Right ventricle myocardium inferior (tissue), 1 donor: ENCODE results near the gene FAT2. TPM values are rescaled to one million over a fixed set of nuclear protein-coding genes. Genes with fewer than 3 reads are reported as not detected.
A peak's percentile ranks its signal among the peaks of the same experiment; 100 is the strongest.

Source experiments
- ATAC-seq: fragments of 200-7000 bp; cut with Tn5 transposase; one replicate; pipeline ENCODE4 v1.9.1; 2020; ENCODE audit warnings: mild to moderate bottlenecking, moderate library complexity
- DNase-seq: peaks from one replicate; pipeline ENCODE4 v3.0.0; 2021; ENCODE audit errors: missing footprints
- intact Hi-C: fragments of 100-400 bp; cut with DNase I; formaldehyde crosslinking; loops from one replicate; pipeline ENCODE4 v1.11.0; 2022
- long read RNA-seq: library from polyadenylated mRNA; unstranded; transcript quantifications from one replicate; pipeline ENCODE4 v2.0.0, GENCODE V29; 2021
- total RNA-seq: library from RNA; stranded (reverse); fragmentation: NEBNext Ultra II Directional; extraction: Animal tissue kit (Norgen Biotek cat#: 25700); gene quantifications from one replicate; pipeline ENCODE4 v1.2.1, GENCODE V29; 2021
- donor health status: DM: no; HTN: yes; CAD: no; lungs with severe emphysema.

FAT2 gene, protein sequence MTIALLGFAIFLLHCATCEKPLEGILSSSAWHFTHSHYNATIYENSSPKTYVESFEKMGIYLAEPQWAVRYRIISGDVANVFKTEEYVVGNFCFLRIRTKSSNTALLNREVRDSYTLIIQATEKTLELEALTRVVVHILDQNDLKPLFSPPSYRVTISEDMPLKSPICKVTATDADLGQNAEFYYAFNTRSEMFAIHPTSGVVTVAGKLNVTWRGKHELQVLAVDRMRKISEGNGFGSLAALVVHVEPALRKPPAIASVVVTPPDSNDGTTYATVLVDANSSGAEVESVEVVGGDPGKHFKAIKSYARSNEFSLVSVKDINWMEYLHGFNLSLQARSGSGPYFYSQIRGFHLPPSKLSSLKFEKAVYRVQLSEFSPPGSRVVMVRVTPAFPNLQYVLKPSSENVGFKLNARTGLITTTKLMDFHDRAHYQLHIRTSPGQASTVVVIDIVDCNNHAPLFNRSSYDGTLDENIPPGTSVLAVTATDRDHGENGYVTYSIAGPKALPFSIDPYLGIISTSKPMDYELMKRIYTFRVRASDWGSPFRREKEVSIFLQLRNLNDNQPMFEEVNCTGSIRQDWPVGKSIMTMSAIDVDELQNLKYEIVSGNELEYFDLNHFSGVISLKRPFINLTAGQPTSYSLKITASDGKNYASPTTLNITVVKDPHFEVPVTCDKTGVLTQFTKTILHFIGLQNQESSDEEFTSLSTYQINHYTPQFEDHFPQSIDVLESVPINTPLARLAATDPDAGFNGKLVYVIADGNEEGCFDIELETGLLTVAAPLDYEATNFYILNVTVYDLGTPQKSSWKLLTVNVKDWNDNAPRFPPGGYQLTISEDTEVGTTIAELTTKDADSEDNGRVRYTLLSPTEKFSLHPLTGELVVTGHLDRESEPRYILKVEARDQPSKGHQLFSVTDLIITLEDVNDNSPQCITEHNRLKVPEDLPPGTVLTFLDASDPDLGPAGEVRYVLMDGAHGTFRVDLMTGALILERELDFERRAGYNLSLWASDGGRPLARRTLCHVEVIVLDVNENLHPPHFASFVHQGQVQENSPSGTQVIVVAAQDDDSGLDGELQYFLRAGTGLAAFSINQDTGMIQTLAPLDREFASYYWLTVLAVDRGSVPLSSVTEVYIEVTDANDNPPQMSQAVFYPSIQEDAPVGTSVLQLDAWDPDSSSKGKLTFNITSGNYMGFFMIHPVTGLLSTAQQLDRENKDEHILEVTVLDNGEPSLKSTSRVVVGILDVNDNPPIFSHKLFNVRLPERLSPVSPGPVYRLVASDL (N-terminal part only)
- not detected for total RNA-seq
- long read RNA-seq: 0 reads

DNA sequence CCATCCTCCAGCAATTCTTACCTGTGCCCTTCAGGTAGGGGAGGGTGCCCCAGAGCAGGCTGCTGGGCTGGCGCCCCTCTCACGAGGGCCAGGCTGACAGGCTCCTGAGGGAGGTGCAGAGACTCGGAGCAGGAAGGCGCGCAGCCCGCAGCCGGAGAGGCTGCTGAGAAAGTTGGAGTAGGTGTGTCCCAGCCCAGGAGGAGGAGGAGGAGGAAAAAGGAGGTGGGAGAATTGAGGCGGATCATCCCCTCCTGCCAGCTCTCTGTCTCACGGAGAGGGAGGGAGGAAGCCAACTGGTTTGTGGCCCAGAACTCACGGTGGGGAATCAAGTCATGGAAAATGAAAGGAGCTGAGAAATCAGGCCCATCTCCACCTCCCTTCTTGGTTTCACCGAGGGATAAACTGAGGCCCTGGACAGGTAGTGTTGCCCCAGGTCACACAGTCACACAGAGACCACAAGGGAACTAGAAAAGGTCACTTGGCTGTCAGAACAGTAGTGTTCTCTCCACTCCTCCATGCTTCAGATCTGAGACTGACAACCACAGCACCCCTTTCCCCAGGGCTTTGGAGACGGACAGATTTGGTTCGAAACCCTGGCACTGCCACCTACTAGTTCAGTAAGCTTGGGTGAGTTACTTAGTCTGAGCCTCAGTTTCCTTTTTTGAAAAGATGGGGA lies at the start of gene FAT2:
FAT2 (minus strand) TSS at position 188 of the 676 bp plus-strand sequence. CDS start 22,400 bp downstream, outside the sequence.
- intact Hi-C loops: no loop called here
- no peak for DNase-seq

DNA sequence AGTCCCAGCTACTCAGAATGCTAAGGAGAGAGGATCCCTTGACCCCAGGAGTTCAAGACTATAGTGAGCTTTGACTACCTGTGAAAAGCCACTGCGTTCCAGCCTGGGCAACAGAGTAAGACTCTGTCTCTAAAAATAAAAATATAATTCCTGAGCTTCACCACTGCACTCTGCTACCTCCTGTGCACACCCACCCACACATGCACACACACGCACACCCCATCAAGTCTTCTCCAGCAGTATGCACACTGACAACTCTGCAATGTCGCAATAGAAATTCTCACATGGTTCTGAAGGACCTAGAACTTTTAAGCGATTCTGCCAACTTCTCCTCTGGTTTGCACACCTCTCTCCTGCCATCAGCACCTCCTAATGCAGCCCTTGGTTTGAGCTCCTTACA lies 47.5 kb upstream of the FAT2 start:
- ATAC-seq: no peak
- intact Hi-C loops: no loop called here

More for the DNA sequence above, at the start of gene FAT2:
- no peak for ATAC-seq

DNA sequence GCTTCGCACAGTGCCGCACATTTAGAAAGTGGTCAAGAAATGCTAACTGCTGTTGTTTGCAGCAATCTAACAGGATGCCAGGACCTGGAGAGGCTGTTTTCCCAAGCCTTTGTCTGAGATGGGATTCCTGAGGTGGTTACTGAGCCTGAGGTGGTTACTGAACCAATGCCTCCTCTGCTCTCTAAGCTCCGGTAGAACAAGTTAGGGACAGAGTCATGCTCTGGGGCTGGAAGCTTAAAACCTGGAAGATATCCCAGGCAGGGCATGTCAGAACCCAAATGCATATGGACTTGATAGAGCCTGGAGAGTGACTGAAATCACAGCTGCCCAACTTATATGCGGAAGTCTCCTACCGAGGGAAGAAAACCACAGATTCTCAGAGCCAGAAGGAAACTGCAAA lies 46.5 kb upstream of the FAT2 start:
- intact Hi-C loops: no loop called here
- DNase-seq: no peak
- ATAC-seq: no peak

More for the DNA sequence above, 47.5 kb upstream of the FAT2 start:
- no peak for DNase-seq

DNA sequence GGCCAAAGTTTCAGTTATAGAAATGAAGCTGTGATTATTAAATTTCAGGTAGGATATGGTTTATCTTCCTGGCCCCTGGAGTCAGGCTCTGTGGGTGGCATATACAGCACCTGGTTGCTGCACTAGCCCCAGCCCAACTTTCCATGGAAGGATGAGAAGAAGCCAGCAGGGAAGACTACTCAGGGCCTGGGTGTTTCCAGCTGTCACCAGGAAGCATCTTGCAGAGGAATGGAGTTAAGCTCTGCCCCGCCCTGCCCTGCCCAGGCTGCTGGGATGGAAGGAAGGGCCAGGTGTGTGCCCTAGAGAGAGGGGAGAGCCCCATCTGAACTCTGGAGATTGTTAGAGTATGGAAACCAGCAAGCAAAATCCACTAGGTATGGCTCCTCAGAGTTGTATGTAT lies 42.8 kb upstream of the FAT2 start:
- ATAC-seq (no peak), DNase-seq (no peak)
- intact Hi-C loops: no loop called here

DNA sequence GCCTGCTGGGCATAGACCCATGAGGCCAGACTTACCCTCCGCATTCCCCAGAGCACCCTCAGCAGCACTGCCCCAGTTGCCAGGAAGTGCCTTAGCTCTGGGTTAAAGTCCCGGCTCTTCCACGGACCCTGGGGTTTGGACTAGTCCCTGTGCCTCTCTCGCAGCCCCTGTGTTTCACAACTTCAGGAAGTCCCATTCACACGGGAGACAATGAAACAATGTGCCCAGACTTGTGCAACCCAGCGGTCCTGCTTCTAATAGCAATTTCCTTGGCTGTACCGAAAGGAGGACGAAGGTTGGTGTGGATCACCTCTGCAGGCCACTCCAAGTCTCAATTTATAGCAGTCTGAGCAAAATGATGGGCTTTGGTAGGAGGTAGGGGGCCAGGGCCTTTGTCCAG lies 41.8 kb upstream of the FAT2 start:
- intact Hi-C loops: no loop called here
- DNase-seq (no peak), ATAC-seq (no peak)

DNA sequence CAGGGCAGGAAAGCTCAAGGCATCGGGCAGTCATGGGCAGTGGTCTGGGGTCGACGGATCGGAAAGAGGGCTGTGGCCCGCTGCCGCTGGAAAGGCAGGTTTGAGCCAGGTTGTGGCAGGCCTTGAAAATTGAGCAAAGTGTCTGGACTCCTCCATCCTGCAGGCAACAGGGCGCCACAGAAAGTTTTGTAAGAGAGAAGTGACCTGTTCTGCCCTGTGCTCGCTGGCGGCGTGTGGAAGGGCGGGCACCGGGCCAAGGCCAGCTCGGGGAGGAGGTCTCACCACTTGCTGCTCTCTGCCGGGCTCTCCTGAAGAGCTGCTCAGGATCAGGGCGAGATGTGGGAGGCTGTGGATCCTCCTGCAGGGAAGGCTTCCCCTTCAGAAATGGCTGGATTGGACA lies 41.4 kb upstream of the FAT2 start:
- intact Hi-C loops: no loop called here
- ATAC-seq (peak; percentile 71), DNase-seq (peak; percentile 77)

DNA sequence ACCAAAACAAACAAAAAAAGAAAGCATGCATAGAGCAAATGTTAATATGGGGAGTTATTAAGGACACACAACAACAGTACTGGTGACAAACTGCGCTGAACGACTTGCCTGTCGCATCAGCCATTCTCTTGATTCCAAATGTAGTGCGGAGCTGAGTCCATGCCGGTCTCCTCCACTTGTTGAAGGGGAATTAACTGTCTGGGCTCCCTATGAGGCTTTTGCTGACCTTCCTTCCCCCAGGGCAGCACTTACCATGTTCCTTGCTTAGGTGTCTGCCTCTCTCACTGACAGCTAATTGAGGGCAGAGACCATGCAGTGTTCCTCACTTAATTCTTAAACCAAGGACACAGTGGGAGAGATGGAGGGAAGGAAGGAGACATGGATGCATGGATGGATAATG lies 40.8 kb upstream of the FAT2 start:
- no peak for ATAC-seq
- no peak for DNase-seq
- intact Hi-C loops: no loop called here

DNA sequence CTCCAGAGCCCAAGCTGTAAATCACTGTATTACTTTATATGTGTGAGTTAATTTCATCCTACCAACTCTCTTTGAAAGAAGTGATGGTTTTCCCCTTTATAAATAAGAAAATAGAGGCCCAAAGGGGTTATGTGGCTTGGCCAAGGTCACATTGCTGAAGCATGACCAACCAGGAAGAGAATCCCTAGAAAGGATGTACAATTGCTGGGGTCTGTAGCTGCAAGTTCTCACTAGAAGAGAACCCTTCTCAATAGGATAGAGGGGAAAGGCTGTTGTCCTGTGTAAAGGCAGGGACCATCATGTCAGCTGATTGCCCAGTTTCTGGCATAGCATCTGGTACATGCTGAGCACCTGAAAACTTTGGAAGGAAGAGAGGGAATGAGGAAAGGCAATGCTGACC lies 39.0 kb upstream of the FAT2 start:
- intact Hi-C loops: no loop called here
- DNase-seq (no peak), ATAC-seq (no peak)

DNA sequence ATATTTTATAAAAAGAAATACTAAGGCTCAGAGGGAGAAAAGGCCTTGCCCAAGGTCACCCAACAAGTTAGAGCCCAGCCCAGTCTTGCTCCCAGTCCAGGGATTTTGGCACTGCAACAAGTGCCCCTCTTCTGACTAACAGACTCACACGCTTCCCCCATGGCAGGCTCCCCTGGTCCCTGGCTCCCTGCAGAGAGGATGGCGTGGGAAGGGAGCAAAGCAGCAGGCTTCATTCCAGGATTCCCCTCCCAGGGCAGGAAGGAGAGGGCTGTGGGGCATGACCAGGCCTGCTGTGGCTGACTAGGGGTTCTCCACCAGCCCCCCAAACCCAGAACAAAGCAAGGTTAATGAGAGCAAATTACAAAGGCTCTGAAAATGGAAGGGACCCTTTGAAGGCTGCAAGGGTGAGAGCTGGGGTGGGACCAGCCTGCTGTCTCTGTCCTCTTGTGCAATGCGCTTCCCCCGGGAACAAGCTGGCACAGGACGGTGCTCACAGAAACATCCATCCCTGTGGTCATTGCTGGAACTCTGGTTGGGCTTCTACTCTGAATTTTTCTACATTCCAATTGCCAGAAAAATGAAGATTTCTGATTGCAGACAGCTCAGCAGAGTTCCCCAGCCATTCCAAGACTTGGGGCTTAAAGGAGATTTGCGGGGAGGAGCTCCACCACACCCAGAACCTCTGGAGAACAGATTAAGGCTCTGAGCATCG lies 37.1 kb upstream of the FAT2 start:
- intact Hi-C loops: no loop called here
- DNase-seq: no peak

DNA sequence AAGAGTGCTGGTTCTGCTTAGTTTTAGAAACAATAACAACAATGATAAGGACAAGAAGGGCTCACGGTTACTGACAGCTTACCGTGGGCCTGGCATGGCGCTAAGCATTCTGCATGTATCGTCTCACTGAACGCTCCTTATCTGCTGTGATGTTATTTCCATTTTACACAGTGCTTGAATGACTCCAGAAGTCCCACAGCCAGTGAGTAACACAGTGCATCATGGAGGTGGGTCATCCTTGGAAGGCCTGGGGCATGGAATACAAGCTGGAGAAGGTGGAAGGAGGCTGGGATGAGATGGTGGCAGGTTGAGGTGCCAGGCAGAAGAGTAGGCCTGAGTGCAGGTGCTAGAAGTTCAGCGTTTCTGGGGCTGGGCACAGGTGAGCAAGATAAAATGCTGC lies 36.5 kb upstream of the FAT2 start:
- ATAC-seq (peak; percentile 47), DNase-seq (no peak)
- intact Hi-C loops: no loop called here

More for the DNA sequence above, 37.1 kb upstream of the FAT2 start:
- ATAC-seq: peak; percentile 40

DNA sequence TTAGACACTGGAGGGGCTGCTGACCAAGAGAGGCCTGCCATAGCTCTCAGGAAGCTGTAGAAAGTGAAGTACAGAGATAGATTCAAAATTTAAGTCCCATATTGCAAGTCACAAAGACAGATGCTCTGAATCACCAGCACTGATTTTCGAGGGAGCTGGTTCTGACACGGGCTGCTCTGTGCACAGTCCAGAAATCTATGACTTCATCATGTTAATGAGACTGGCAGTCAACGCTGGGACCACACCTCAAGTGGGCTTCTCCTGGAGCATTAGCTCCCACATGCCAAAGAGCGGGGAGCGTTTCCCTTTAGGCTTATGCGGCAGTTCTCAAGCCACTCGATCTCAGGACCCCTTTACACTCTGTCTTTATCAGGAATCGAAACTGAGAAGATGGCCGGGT lies 34.2 kb upstream of the FAT2 start:
- DNase-seq (no peak), ATAC-seq (no peak)
- intact Hi-C loops: no loop called here

DNA sequence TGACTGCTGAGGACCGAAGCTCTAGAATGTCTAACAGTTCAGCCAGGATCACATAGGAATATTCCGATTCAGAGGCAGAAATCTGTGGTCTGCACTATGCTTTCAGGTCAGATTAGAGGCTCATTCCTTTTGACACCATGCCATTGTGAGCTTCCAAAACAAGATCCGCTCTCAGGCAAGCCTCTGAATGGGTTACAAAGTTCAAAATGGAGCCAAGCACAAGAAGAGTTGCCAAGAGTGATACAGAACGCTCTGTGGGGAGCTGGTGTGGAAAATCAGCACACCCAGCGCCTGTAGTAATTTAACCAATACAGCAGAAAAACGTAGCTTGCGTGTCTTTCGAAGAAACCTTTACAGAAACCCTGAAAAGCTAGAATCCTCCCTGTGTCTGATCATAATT lies 33.3 kb upstream of the FAT2 start:
- intact Hi-C loops: no loop called here
- DNase-seq: no peak
- ATAC-seq: peak; percentile 69

DNA sequence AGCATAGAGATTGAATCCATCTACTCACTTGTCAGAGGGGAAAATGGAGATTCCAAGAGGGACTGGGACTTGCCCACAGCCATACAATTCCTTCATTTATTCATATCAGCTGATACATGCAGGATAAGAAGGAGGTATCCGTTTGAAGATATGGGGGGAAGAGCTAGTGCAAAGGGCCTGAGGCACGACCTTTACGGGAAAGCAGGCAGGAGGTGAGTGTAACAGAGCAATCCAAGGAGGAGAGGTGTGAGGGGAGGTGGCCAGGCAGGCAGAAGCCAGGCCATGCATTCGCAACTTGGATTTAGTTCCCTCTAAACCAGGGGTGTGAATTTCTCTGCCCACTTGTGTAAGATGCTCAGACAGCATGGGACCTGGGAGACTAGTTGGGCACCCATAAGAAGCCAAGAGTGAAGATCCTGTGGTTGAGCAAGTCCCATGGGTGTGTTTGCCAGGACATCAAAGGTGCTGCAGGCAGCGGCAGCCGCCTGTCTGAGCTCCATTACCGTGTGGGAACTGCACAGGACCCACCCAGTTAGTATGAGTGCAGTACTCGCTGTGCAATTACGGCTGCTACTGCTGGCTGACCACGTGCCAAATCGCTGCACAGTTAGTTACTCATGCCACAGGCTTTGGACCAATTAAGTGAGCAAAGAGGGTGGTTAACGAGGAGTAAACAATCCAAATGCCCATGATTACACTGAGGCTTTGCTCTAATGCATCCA lies 31.4 kb upstream of the FAT2 start:
- ATAC-seq (no peak), DNase-seq (no peak)
- intact Hi-C loops: no loop called here

DNA sequence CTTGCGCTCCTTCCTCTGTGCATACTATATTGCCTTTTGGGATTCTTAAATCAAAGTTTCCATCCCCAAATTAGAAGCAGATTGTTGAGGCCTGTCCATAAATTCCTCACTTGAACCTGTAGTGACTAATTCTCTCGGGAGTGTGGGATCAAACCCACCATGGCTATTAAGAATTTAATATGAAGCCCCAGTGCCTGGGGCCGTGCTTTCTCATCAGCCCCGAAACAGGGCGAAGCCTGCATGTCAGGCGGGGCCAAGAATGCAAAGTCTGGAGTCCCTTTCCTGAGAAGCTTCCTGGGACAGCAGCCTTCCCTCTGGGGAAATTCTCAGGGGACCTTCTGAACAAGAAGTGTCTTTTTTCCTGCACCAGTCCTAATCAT lies 29.3 kb upstream of the FAT2 start:
- DNase-seq: no peak
- intact Hi-C loops: no loop called here
- ATAC-seq: no peak

DNA sequence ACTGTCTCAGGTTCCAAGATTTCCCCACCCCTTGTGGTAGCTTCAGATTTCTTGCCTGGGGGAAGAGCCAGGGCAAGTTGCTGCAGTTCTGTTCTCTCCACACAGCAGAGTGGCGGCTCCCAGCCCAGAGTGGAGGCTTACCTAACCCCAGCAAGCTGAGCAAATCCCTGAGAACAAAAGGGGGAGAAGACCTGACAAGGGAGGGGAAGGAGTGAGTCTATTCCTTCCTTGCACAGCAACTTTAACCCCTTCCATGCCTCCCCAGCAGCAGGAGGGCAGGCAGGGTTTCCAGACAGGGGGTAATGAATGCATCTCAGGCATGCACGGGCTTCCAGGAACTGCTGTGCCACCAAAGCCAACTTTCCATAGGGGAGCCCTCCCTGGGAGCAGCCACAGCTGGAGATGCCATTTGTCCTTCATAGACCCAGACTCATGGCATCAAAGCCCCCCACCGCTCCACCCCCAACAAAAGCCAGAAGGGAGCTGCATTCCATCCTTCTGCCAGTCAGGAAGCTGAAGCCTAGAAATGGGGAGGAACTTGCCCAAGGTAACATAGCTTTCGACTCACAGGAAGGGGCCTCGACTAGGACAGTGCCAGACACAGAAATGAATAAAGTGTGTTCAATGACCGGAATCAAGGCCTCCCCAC lies 28.8 kb upstream of the FAT2 start:
- ATAC-seq (no peak), DNase-seq (no peak)

DNA sequence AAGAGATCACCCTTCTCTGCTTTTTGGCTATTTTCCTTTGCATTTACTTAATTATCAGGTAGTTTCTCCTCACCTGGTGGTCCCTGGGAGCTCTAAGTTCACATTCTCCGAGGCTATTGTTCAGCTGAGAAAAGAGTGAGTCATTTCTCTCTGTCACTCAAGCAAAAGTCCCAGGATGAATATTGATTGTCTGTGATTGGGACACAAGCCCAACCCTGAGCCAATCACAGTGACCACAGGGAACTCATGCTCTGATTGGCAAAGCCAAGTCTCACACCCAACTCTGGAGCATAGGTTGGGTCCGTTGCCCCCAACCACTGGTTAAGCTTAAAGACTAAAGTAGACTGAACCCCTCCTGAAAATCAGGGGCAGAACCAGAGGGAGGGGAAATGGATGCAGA lies 27.8 kb upstream of the FAT2 start:
- intact Hi-C loops: no loop called here
- DNase-seq (no peak), ATAC-seq (no peak)

More for the DNA sequence above, 28.8 kb upstream of the FAT2 start:
- intact Hi-C loops: no loop called here
